H1 (cell line): ENCODE measurements around the gene PTH1R. TPM values are rescaled to one million over a fixed set of nuclear protein-coding genes. Genes with fewer than 3 reads are reported as not detected.

Experiments used
- KDM4A ChIP-seq: IDR thresholded peaks from one replicate; pipeline ENCODE4 v1.7.1; 2012; ENCODE audit warnings: low read depth, mild to moderate bottlenecking, moderate library complexity, low read length, inconsistent platforms; ENCODE audit not compliant: severe bottlenecking
- TAF1 ChIP-seq: IDR thresholded peaks from 2 replicates; pipeline ENCODE4 v1.6.1; 2011; ENCODE audit warnings: mild to moderate bottlenecking, low read depth, low read length
- TEAD4 ChIP-seq: IDR thresholded peaks from 2 replicates; pipeline ENCODE4 v1.6.1; 2012; ENCODE audit warnings: low read depth, low read length, inconsistent platforms, mixed read lengths
- polyA plus RNA-seq, 7 experiments: library from polyadenylated mRNA; depleted of rRNA in 3 of 7; stranded (reverse) in 5 of 7; unstranded in 2 of 7; fragments of >200 nt in 5 of 7; fragments of 200-250 nt in 2 of 7; gene quantifications; 1 replicate in 5 of 7; 2 replicates in 1 of 7; 4 replicates in 1 of 7; pipeline versions ENCODE4 v1.2.1 to v1.2.3, GENCODE V29; 2011 to 2013; ENCODE audit warnings: missing spikeins in 2 of 7, mixed read lengths in 2 of 7
- total RNA-seq: library from RNA; stranded (reverse); fragmentation: NEBNext Ultra II Directional; extraction: Animal tissue kit (Norgen Biotek cat#: 25700); gene quantifications from 2 replicates; pipeline ENCODE4 v1.2.1, GENCODE V29; 2021

PTH1R gene
- total and polyA plus RNA-seq, 2 of the 8 experiments (the other 6 are each of a cell fraction or from before 2014, with no cell fraction given) = 0.57 to 1.5 TPM

DNA sequence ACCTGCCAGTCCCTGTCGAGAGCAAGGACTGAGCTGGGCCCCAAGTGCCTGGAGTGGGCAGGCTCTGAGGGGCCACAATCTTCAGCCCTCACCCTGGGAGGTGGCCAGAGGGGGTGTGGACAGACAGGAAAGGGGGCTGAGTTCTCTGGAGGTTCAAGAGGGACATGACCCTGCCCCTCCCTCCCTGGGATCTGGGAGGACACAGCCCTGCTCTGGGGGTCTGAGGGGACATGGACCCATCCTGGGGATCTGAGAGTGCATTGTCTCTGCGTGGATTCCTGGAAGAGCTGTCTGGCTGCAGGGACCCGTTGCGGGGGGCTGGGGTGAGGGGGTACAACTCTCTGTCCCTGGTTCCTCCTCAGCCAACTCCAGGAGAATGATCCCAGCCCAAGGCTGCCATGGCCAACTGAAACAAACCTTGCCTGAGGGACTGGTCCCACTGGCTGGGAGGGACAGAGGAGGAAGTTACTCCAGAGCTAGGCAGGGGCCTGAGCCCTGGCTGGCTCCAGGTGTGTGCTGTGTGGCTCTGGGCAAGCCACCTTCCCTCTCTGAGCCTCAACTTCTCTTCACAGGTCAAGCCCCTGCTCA, 29.0 kb downstream of the PTH1R start (continued):
- TF ChIP-seq TEAD4 (no peak), KDM4A (no peak), TAF1 (no peak)
